Measurements from ENCODE around the gene ARHGAP22. TPM values are rescaled to one million over a fixed set of nuclear protein-coding genes. Genes with fewer than 3 reads are reported as not detected.

The ARHGAP22 gene
- total RNA-seq, 2 experiments from 2014 or later: not detected

DNA sequence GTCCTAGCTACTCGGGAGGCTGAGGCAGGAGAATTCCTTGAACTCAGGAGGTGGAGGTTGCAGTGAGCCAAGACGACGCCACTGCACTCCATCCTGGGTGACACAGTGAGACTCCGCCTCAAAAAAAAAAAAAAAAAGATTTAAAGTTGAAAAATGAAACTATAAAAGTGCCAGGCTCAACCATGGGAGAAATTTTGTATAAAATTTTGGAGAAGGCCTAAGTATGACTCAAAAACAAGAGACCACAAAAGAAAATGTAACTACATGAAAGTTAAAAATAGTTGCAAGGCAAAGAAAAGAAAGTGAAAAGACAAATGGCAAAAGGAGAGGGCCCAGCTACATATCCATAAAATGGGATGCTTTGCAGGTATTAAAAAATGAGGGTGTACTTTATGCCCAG, 104.1 kb downstream of the ARHGAP22 start:
- no peak overlapping the region for H3K27ac Mint-ChIP-seq
- ATAC-seq (ENCODE audit: poor library complexity): no peak
- intact Hi-C loops (cut with DNase I, micrococcal nuclease): no loop called here

DNA sequence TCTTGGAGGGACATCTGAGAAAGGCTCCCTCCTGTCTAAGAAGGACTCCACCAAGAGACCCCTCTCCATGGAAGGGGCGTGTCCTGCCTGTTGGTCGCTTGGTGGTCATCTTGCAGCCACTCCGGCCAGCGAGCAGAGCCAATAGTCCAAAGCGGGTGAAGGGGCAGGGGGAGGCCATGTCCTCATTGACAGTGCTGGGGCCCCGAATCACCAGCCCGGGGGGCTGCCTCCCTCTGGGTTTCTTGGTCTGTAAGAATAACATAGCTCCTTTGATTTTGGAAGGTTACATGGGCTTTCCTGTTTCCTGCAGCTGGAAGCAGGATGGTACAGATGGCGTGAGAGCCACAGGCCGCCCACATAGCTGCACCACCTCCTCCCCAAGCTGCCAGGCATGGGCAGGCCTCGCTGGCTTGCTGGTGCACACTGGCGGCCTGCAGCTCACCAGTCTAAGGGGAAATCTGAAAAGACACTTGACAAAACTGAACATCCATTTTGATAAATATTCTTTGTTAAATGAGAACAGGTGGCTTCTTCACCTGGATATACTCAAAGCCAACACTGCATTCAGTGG, 105.8 kb downstream of the ARHGAP22 start:
- Mint-ChIP-seq H3K27ac (no peak overlapping the region), H3K4me3 (no peak overlapping the region), H3K4me1 (ENCODE audit: low read depth) (peaks cover 11% of the 10 kb centered on the region), H3K27me3 (peaks cover 21% of the 10 kb centered on the region), H3K36me3 (ENCODE audit: low read depth) (no peaks in the 10 kb centered on the region), H3K9me3 (no peaks in the 10 kb centered on the region)
- no peaks in the 10 kb centered on the region for H3K27me3 ChIP-seq (ENCODE audit: control insufficient read depth in 1 of 2, insufficient read depth in 2 of 2, low read length in 2 of 2)
- TF ChIP-seq, protein P1, sequence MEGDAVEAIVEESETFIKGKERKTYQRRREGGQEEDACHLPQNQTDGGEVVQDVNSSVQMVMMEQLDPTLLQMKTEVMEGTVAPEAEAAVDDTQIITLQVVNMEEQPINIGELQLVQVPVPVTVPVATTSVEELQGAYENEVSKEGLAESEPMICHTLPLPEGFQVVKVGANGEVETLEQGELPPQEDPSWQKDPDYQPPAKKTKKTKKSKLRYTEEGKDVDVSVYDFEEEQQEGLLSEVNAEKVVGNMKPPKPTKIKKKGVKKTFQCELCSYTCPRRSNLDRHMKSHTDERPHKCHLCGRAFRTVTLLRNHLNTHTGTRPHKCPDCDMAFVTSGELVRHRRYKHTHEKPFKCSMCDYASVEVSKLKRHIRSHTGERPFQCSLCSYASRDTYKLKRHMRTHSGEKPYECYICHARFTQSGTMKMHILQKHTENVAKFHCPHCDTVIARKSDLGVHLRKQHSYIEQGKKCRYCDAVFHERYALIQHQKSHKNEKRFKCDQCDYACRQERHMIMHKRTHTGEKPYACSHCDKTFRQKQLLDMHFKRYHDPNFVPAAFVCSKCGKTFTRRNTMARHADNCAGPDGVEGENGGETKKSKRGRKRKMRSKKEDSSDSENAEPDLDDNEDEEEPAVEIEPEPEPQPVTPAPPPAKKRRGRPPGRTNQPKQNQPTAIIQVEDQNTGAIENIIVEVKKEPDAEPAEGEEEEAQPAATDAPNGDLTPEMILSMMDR (IDR thresholded peaks at IDR 0.05): no peak
- no peak for DNase-seq
- POLR2A ChIA-PET: no interaction called here
- H3K36me3 ChIP-seq (ENCODE audit: insufficient read depth, low read length): no peaks in the 10 kb centered on the region
- CTCF ChIA-PET: no interaction called here
- H3K27ac ChIP-seq (ENCODE audit: low read depth in 1 of 2, low read length in 2 of 2): no peak overlapping the region
- no peaks in the 10 kb centered on the region for H3K9me3 ChIP-seq (ENCODE audit: control insufficient read depth in 1 of 2, insufficient read depth in 1 of 2, low read length in 2 of 2)
- no peak for ATAC-seq (ENCODE audit: poor library complexity)
- peaks cover 7% of the 10 kb centered on the region for H3K4me1 ChIP-seq (ENCODE audit: insufficient read depth, low read length)
- H3K4me3 ChIP-seq (ENCODE audit: low read length): no peak overlapping the region
- intact Hi-C loops (cut with DNase I, micrococcal nuclease): no loop called here

More for the DNA sequence above, 104.1 kb downstream of the ARHGAP22 start:
- POLR2A ChIA-PET: no interaction called here
- no peak overlapping the region for H3K4me3 ChIP-seq (ENCODE audit: low read length)
- H3K27ac ChIP-seq (ENCODE audit: low read depth in 1 of 2, low read length in 2 of 2): no peak overlapping the region
- Mint-ChIP-seq H3K27me3 (peaks cover 13% of the 10 kb centered on the region), H3K4me3 (no peak overlapping the region), H3K9me3 (no peaks in the 10 kb centered on the region), H3K36me3 (ENCODE audit: low read depth) (no peaks in the 10 kb centered on the region), H3K4me1 (ENCODE audit: low read depth) (no peaks in the 10 kb centered on the region)
- CTCF ChIA-PET: no interaction called here
- no peaks in the 10 kb centered on the region for H3K36me3 ChIP-seq (ENCODE audit: insufficient read depth, low read length)
- DNase-seq: no peak
- no peaks in the 10 kb centered on the region for H3K27me3 ChIP-seq (ENCODE audit: control insufficient read depth in 1 of 2, insufficient read depth in 2 of 2, low read length in 2 of 2)
- no peaks in the 10 kb centered on the region for H3K9me3 ChIP-seq (ENCODE audit: control insufficient read depth in 1 of 2, insufficient read depth in 1 of 2, low read length in 2 of 2)
- H3K4me1 ChIP-seq (ENCODE audit: insufficient read depth, low read length): peaks cover 4% of the 10 kb centered on the region
- TF ChIP-seq, protein P1 (IDR thresholded peaks at IDR 0.05): no peak

DNA sequence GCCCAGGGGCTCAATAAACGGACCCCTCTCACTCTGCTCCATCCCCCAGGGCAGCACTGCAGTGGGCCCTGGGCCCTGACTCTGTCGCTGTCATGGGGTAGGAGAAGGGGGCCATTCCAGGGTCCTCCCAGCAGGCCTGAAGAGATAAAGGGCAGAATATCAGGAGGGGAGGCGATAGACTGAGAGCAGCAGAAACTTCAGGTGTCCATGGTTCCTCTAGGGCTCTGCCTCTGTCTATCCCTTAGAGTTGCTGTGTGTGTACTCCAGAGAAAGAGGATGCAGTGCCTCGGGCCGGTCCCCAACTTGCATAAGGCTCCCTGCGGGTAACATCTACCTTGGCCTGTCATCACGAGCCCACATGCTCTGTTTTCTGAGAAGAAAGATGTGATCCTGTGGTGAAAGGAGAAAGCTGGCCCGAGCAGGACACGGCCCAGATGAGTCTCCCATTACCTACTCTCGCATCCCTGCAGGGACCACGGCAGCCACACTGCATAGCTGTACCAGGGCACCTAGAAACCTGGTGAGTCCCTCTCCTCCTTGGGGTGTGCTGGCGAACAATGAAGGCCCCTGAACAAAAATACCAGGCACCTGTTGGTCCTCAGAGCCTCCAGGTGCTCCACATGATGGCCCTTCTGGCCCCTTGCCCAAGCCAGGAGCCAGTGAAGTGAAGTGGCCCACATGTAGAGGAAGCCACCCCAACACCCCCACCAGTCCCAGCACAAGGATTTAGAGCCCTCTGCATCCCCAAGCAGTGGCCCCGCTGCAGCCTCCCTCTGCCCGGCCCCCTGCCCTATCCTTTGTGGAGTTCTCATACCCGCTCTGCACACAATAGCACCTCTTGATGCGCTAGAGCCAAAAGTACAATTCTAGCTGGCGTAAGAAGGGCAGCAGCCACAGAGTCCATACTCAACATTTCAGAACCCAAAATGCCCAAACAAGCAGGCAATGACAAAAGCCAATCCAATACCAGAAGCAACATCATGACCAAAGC, 106.8 kb downstream of the ARHGAP22 start:
- H3K9me3 Mint-ChIP-seq: no peaks in the 10 kb centered on the region

More for the DNA sequence above, 106.8 kb downstream of the ARHGAP22 start:
- H3K4me3 ChIP-seq (ENCODE audit: low read length): no peak overlapping the region
- peaks cover 21% of the 10 kb centered on the region for H3K27me3 Mint-ChIP-seq
- DNase-seq (no peak), ATAC-seq (ENCODE audit: poor library complexity) (no peak)
- no peaks in the 10 kb centered on the region for H3K27me3 ChIP-seq (ENCODE audit: control insufficient read depth in 1 of 2, insufficient read depth in 2 of 2, low read length in 2 of 2)
- H3K27ac ChIP-seq (ENCODE audit: low read depth in 1 of 2, low read length in 2 of 2): no peak overlapping the region
- TF ChIP-seq, protein P1 (IDR thresholded peaks at IDR 0.05): no peak
- ChIA-PET CTCF (no interaction called here), POLR2A (no interaction called here)
- no peak overlapping the region for H3K4me3 Mint-ChIP-seq
- no peaks in the 10 kb centered on the region for H3K36me3 ChIP-seq (ENCODE audit: insufficient read depth, low read length)
- peaks cover 0 to 4% of the 10 kb centered on the region in 2 experiments for H3K9me3 ChIP-seq (ENCODE audit: control insufficient read depth in 1 of 2, insufficient read depth in 1 of 2, low read length in 2 of 2)
- H3K36me3 Mint-ChIP-seq (ENCODE audit: low read depth): no peaks in the 10 kb centered on the region
- peaks cover 16% of the 10 kb centered on the region for H3K4me1 Mint-ChIP-seq (ENCODE audit: low read depth)
- intact Hi-C loops (cut with DNase I, micrococcal nuclease): no loop called here
- H3K27ac Mint-ChIP-seq: no peak overlapping the region
- peaks cover 15% of the 10 kb centered on the region for H3K4me1 ChIP-seq (ENCODE audit: insufficient read depth, low read length)
